HEK293T (cell line): ENCODE results near the gene TNIK.

Source experiments
- ARNT ChIP-seq: fragments of 450-650 bp; IDR thresholded peaks from 2 replicates; pipeline ENCODE4 v1.6.1; 2017; ENCODE audit warnings: mild to moderate bottlenecking
- BHLHE40 ChIP-seq: fragments of 450-650 bp; IDR thresholded peaks from 2 replicates; pipeline ENCODE4 v1.6.1; 2016; ENCODE audit warnings: mild to moderate bottlenecking, moderate library complexity, borderline replicate concordance
- CTBP1 ChIP-seq: fragments of 450-650 bp; IDR thresholded peaks from 2 replicates; pipeline ENCODE4 v1.6.1; 2016; ENCODE audit warnings: borderline replicate concordance
- ELF4 ChIP-seq: fragments of 450-650 bp; IDR thresholded peaks from 2 replicates; pipeline ENCODE4 v1.6.1; 2017; ENCODE audit warnings: antibody characterized with exemption
- FOXA1 ChIP-seq: fragments of 450-650 bp; IDR thresholded peaks from 2 replicates; pipeline ENCODE4 v1.6.1; 2016; ENCODE audit warnings: mild to moderate bottlenecking
- FOXM1 ChIP-seq: fragments of 450-650 bp; IDR thresholded peaks from 2 replicates; pipeline ENCODE4 v1.6.1; 2017; ENCODE audit warnings: mild to moderate bottlenecking, borderline replicate concordance
- HDGF ChIP-seq: fragments of 450-650 bp; IDR thresholded peaks from 2 replicates; pipeline ENCODE4 v1.6.1; 2017; ENCODE audit warnings: antibody characterized with exemption, borderline replicate concordance
- LEF1 ChIP-seq: fragments of 450-650 bp; IDR thresholded peaks from 2 replicates; pipeline ENCODE4 v1.6.1; 2017; ENCODE audit warnings: mild to moderate bottlenecking, borderline replicate concordance
- SP1 ChIP-seq: fragments of 450-650 bp; IDR thresholded peaks from 2 replicates; pipeline ENCODE4 v1.6.1; 2017
- SUZ12 ChIP-seq: fragments of 450-650 bp; IDR thresholded peaks from 2 replicates; pipeline ENCODE4 v1.6.1; 2016; ENCODE audit warnings: mild to moderate bottlenecking
- TARDBP ChIP-seq: fragments of 450-650 bp; IDR thresholded peaks from 2 replicates; pipeline ENCODE4 v1.6.1; 2016
- TF ChIP-seq, protein P1 (sequence below): fragments of 450-650 bp; IDR thresholded peaks from 2 replicates; pipeline ENCODE4 v1.6.1; 2016

DNA sequence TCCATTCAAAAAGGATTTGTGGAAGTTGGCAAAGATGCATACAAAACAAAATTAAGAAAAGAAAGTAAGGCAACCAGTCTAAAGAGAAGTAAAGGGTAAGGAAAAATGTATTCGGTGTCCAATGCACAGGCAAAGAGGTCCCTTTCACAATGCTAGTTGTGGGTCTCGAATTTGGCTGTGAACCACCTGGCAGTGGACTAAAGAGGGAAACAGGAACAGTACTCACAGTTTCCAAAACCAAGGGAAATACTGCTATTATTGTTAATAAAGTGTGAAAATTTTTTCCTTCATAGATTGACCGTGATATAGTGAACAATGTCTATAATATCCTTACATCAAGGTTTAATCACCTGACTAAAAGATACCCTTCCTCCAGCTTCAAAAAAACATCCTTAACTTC is 57.9 kb downstream of the TNIK start:
- TF ChIP-seq HDGF (no peak), BHLHE40 (no peak), TARDBP (no peak), ELF4 (no peak), SP1 (no peak), LEF1 (no peak), FOXM1 (no peak), FOXA1 (no peak), ARNT (no peak), CTBP1 (no peak), SUZ12 (no peak)
- TF ChIP-seq, protein P1, sequence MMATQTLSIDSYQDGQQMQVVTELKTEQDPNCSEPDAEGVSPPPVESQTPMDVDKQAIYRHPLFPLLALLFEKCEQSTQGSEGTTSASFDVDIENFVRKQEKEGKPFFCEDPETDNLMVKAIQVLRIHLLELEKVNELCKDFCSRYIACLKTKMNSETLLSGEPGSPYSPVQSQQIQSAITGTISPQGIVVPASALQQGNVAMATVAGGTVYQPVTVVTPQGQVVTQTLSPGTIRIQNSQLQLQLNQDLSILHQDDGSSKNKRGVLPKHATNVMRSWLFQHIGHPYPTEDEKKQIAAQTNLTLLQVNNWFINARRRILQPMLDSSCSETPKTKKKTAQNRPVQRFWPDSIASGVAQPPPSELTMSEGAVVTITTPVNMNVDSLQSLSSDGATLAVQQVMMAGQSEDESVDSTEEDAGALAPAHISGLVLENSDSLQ = no peak
